Ishikawa (cell line): ENCODE results near the gene GDI1.

Experiments used
- EP300 ChIP-seq: IDR thresholded peaks from 2 replicates; pipeline ENCODE4 v1.6.1; 2012; ENCODE audit warnings: borderline replicate concordance
- FOXM1 ChIP-seq: IDR thresholded peaks from 2 replicates; pipeline ENCODE4 v1.6.1; 2012; ENCODE audit warnings: low read depth, borderline replicate concordance
- NFIC ChIP-seq: IDR thresholded peaks from 2 replicates; pipeline ENCODE4 v1.6.1; 2012
- TAF1 ChIP-seq: IDR thresholded peaks from 2 replicates; pipeline ENCODE4 v1.6.1; 2012; ENCODE audit warnings: low read depth, mild to moderate bottlenecking
- TEAD4 ChIP-seq: IDR thresholded peaks from 2 replicates; pipeline ENCODE4 v1.6.1; 2012
- YY1 ChIP-seq: IDR thresholded peaks from 2 replicates; pipeline ENCODE4 v1.6.1; 2012; ENCODE audit warnings: low read depth
- TF ChIP-seq, protein P1 (sequence below): IDR thresholded peaks from 2 replicates; pipeline ENCODE4 v1.6.1; 2012; ENCODE audit warnings: low read depth, mild to moderate bottlenecking
- TF ChIP-seq, protein P2 (sequence below): IDR thresholded peaks from 2 replicates; pipeline ENCODE4 v1.6.1; 2012

DNA sequence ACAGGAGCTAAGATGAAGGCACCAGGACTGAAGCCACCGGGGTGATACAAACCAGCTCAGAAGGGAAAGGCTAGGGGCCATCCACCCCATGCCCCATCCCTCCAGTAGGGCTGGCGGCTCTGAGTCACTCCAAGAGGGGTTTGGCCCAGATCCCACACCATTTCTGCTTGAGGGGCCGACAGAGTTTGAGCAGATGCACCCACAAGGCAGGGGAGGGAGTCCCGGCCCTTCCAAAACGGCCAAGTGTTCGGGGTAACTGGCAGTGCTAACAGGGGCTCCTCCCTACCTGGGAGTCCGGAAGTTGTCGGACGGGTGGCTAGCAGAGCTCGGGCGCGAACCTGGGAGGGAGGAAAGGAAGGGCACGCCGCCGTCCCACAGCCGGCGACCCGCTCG lies 53.1 kb downstream of the GDI1 start:
- TF ChIP-seq EP300 (no peak), YY1 (no peak), NFIC (no peak), FOXM1 (no peak), TEAD4 (no peak), TAF1 (no peak)
- TF ChIP-seq, protein P1, sequence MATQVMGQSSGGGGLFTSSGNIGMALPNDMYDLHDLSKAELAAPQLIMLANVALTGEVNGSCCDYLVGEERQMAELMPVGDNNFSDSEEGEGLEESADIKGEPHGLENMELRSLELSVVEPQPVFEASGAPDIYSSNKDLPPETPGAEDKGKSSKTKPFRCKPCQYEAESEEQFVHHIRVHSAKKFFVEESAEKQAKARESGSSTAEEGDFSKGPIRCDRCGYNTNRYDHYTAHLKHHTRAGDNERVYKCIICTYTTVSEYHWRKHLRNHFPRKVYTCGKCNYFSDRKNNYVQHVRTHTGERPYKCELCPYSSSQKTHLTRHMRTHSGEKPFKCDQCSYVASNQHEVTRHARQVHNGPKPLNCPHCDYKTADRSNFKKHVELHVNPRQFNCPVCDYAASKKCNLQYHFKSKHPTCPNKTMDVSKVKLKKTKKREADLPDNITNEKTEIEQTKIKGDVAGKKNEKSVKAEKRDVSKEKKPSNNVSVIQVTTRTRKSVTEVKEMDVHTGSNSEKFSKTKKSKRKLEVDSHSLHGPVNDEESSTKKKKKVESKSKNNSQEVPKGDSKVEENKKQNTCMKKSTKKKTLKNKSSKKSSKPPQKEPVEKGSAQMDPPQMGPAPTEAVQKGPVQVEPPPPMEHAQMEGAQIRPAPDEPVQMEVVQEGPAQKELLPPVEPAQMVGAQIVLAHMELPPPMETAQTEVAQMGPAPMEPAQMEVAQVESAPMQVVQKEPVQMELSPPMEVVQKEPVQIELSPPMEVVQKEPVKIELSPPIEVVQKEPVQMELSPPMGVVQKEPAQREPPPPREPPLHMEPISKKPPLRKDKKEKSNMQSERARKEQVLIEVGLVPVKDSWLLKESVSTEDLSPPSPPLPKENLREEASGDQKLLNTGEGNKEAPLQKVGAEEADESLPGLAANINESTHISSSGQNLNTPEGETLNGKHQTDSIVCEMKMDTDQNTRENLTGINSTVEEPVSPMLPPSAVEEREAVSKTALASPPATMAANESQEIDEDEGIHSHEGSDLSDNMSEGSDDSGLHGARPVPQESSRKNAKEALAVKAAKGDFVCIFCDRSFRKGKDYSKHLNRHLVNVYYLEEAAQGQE, result no peak
- TF ChIP-seq, protein P2, sequence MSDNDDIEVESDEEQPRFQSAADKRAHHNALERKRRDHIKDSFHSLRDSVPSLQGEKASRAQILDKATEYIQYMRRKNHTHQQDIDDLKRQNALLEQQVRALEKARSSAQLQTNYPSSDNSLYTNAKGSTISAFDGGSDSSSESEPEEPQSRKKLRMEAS, result no peak
